Left ventricle myocardium inferior (tissue), 1 donor: ENCODE results near the gene DTD1. TPM values are rescaled to one million over a fixed set of nuclear protein-coding genes. Genes with fewer than 3 reads are reported as not detected.

Source experiments
- DNase-seq: peaks from one replicate; pipeline ENCODE4 v3.0.0-alpha.2; 2020
- H3K27ac ChIP-seq: fragments of 200-600 bp; replicated peaks from 2 replicates; pipeline ENCODE4 v1.8.0; 2021
- H3K27me3 ChIP-seq: fragments of 200-600 bp; 2 replicates; pipeline ENCODE4 v1.8.0; 2021; ENCODE audit warnings: low read depth
- H3K36me3 ChIP-seq: fragments of 200-600 bp; 2 replicates; pipeline ENCODE4 v1.8.0; 2021
- H3K4me1 ChIP-seq: fragments of 200-600 bp; 2 replicates; pipeline ENCODE4 v1.8.0; 2021
- H3K4me3 ChIP-seq: fragments of 200-600 bp; 2 replicates; pipeline ENCODE4 v1.8.0; 2021; ENCODE audit warnings: mild to moderate bottlenecking, moderate library complexity
- H3K9me3 ChIP-seq: fragments of 200-600 bp; replicated peaks from 2 replicates; pipeline ENCODE4 v1.8.0; 2021
- CTCF ChIP-seq: fragments of 200-600 bp; IDR thresholded peaks from 2 replicates; pipeline ENCODE4 v1.8.0; 2021; ENCODE audit warnings: antibody characterized with exemption, mild to moderate bottlenecking, borderline replicate concordance
- intact Hi-C: fragments of 100-400 bp; cut with micrococcal nuclease; formaldehyde crosslinking; loops from one replicate; pipeline ENCODE4 v1.11.0; 2022
- total RNA-seq: library from RNA; stranded (reverse); fragmentation: NEBNext Ultra II Directional; extraction: Animal tissue kit (Norgen Biotek cat#: 25700); gene quantifications from one replicate; pipeline ENCODE4 v1.2.1, GENCODE V29; 2021
- donor health status: DM: no; HTN: yes; CAD: no; lungs with severe emphysema.

DTD1 gene
- total RNA-seq, 1 donor from 2014 or later: 12.2 TPM

- Histone ChIP-seq H3K9me3 (peaks cover 9% of the 10 kb centered on the region), H3K4me1 (peaks cover 14% of the 10 kb centered on the region), H3K4me3 (no peak overlapping the region), H3K36me3 (no peaks in the 10 kb centered on the region), H3K27me3 (no peaks in the 10 kb centered on the region), H3K27ac (no peak overlapping the region)
- TF ChIP-seq CTCF: no peak
- intact Hi-C loops: no loop called here
- no peak for DNase-seq
Observed at GRCh38 chr20:18724077-18724476, 136.2 kb downstream of the DTD1 start.

GRCh38 chr20:18724788-18725464 is 137.1 kb downstream of the DTD1 start:
- H3K9me3 ChIP-seq: peaks cover 9% of the 10 kb centered on the region
- H3K4me3 ChIP-seq: no peak overlapping the region
- intact Hi-C loops: no loop called here
- no peak for DNase-seq
- no peak for TF ChIP-seq CTCF
- H3K4me1 ChIP-seq: peaks cover 14% of the 10 kb centered on the region
- no peaks in the 10 kb centered on the region for H3K36me3 ChIP-seq
- H3K27ac ChIP-seq: no peak overlapping the region
- no peaks in the 10 kb centered on the region for H3K27me3 ChIP-seq

- peaks cover 10% of the 10 kb centered on the region for H3K4me1 ChIP-seq
- TF ChIP-seq CTCF: no peak
- H3K27me3 ChIP-seq: no peaks in the 10 kb centered on the region
- no peak for DNase-seq
- H3K27ac ChIP-seq: no peak overlapping the region
- H3K4me3 ChIP-seq: no peak overlapping the region
- H3K36me3 ChIP-seq: no peaks in the 10 kb centered on the region
- intact Hi-C loops: no loop called here
- H3K9me3 ChIP-seq: no peaks in the 10 kb centered on the region
Observed at GRCh38 chr20:18727032-18727508, 139.2 kb downstream of the DTD1 start.

- intact Hi-C loops: no loop called here
- no peaks in the 10 kb centered on the region for H3K27me3 ChIP-seq
- no peak for TF ChIP-seq CTCF
- H3K9me3 ChIP-seq: no peaks in the 10 kb centered on the region
- H3K27ac ChIP-seq: no peak overlapping the region
- DNase-seq: no peak
- no peaks in the 10 kb centered on the region for H3K36me3 ChIP-seq
- H3K4me3 ChIP-seq: no peak overlapping the region
- peaks cover 10% of the 10 kb centered on the region for H3K4me1 ChIP-seq
Observed at GRCh38 chr20:18728165-18728869, 140.5 kb downstream of the DTD1 start.

GRCh38 chr20:18728870-18729224 is 141.0 kb downstream of the DTD1 start:
- H3K36me3 ChIP-seq: no peaks in the 10 kb centered on the region
- TF ChIP-seq CTCF: no peak
- H3K9me3 ChIP-seq: no peaks in the 10 kb centered on the region
- intact Hi-C loops: no loop called here
- H3K4me1 ChIP-seq: peaks cover 10% of the 10 kb centered on the region
- DNase-seq: no peak
- no peak overlapping the region for H3K4me3 ChIP-seq
- H3K27ac ChIP-seq: no peak overlapping the region
- no peaks in the 10 kb centered on the region for H3K27me3 ChIP-seq
